Upper lobe of right lung (tissue), 1 donor: Measurements from ENCODE around the gene TEX264. TPM values are rescaled to one million over a fixed set of nuclear protein-coding genes. Genes with fewer than 3 reads are reported as not detected.

Experiments
- ATAC-seq: fragments of 200-7000 bp; cut with Tn5 transposase; one replicate; pipeline ENCODE4 v1.9.1; 2020; ENCODE audit warnings: mild to moderate bottlenecking, moderate library complexity
- DNase-seq: peaks from one replicate; pipeline ENCODE4 v3.0.0-alpha.2; 2020
- H3K27ac ChIP-seq: fragments of 200-600 bp; one replicate; pipeline ENCODE4 v1.8.0; 2022
- H3K27me3 ChIP-seq: fragments of 200-600 bp; one replicate; pipeline ENCODE4 v1.8.0; 2022; ENCODE audit warnings: mild to moderate bottlenecking
- H3K36me3 ChIP-seq: fragments of 200-600 bp; one replicate; pipeline ENCODE4 v1.8.0; 2022
- H3K4me1 ChIP-seq: fragments of 200-600 bp; one replicate; pipeline ENCODE4 v1.8.0; 2022
- H3K4me3 ChIP-seq: fragments of 200-600 bp; one replicate; pipeline ENCODE4 v1.8.0; 2022; ENCODE audit warnings: mild to moderate bottlenecking
- H3K9me3 ChIP-seq: fragments of 200-600 bp; one replicate; pipeline ENCODE4 v1.8.0; 2022
- CTCF ChIP-seq: fragments of 200-600 bp; IDR thresholded peaks from one replicate; pipeline ENCODE4 v1.8.0; 2022; ENCODE audit warnings: antibody characterized with exemption
- intact Hi-C: fragments of 100-400 bp; cut with DNase I; formaldehyde crosslinking; loops from one replicate; pipeline ENCODE4 v1.11.0; 2022
- total RNA-seq: library from RNA; stranded (reverse); fragmentation: NEBNext Ultra II Directional; extraction: Animal tissue kit (Norgen Biotek cat#: 25700); gene quantifications from one replicate; pipeline ENCODE4 v1.2.1, GENCODE V29; 2021
- donor health status: DM: no; HTN: yes; CAD: no; lungs with severe emphysema.

The TEX264 gene
- total RNA-seq, 1 donor from 2014 or later: 51.0 TPM

- Histone ChIP-seq H3K4me1 (no peaks in the 10 kb centered on the region), H3K4me3 (no peak overlapping the region), H3K27ac (no peak overlapping the region), H3K36me3 (no peaks in the 10 kb centered on the region), H3K9me3 (no peaks in the 10 kb centered on the region), H3K27me3 (no peaks in the 10 kb centered on the region)
- ATAC-seq (no peak), DNase-seq (no peak)
- no peak for TF ChIP-seq CTCF
- intact Hi-C loops: no loop called here
These were observed 56.4 kb downstream of the TEX264 start for GRCh38 chr3:51727500-51727899.

- TF ChIP-seq CTCF: no peak
- intact Hi-C loops: no loop called here
- Histone ChIP-seq H3K27ac (no peak overlapping the region), H3K36me3 (no peaks in the 10 kb centered on the region), H3K4me3 (no peak overlapping the region), H3K4me1 (no peaks in the 10 kb centered on the region), H3K27me3 (peaks cover 3% of the 10 kb centered on the region), H3K9me3 (no peaks in the 10 kb centered on the region)
- DNase-seq (no peak), ATAC-seq (no peak)
These were observed 58.1 kb downstream of the TEX264 start for GRCh38 chr3:51729042-51729633.

GRCh38 chr3:51733859-51734571 is 63.0 kb downstream of the TEX264 start:
- no peak for TF ChIP-seq CTCF
- no peak for DNase-seq
- H3K27ac ChIP-seq: no peak overlapping the region
- ATAC-seq: no peak
- H3K4me3 ChIP-seq: no peak overlapping the region
- intact Hi-C loops: no loop called here
- H3K4me1 ChIP-seq: no peaks in the 10 kb centered on the region
- H3K36me3 ChIP-seq: no peaks in the 10 kb centered on the region
- peaks cover 7% of the 10 kb centered on the region for H3K27me3 ChIP-seq
- no peaks in the 10 kb centered on the region for H3K9me3 ChIP-seq

- TF ChIP-seq CTCF: no peak
- no peak for ATAC-seq
These were observed 63.5 kb downstream of the TEX264 start for GRCh38 chr3:51734572-51734907.

GRCh38 chr3:51735039-51735438 is 64.0 kb downstream of the TEX264 start:
- no peak for TF ChIP-seq CTCF
- peaks cover 7% of the 10 kb centered on the region for H3K27me3 ChIP-seq
- H3K36me3 ChIP-seq: no peaks in the 10 kb centered on the region
- ATAC-seq (no peak), DNase-seq (no peak)
- no peak overlapping the region for H3K4me3 ChIP-seq
- H3K4me1 ChIP-seq: no peaks in the 10 kb centered on the region
- intact Hi-C loops: no loop called here
- H3K27ac ChIP-seq: no peak overlapping the region
- H3K9me3 ChIP-seq: no peaks in the 10 kb centered on the region

More at GRCh38 chr3:51734572-51734907, 63.5 kb downstream of the TEX264 start:
- no peaks in the 10 kb centered on the region for H3K36me3 ChIP-seq
- H3K4me3 ChIP-seq: no peak overlapping the region
- H3K4me1 ChIP-seq: no peaks in the 10 kb centered on the region
- intact Hi-C loops: no loop called here
- H3K27me3 ChIP-seq: peaks cover 7% of the 10 kb centered on the region
- DNase-seq: no peak
- H3K9me3 ChIP-seq: no peaks in the 10 kb centered on the region
- no peak overlapping the region for H3K27ac ChIP-seq
